ENCODE data around the gene VANGL2.

DNA sequence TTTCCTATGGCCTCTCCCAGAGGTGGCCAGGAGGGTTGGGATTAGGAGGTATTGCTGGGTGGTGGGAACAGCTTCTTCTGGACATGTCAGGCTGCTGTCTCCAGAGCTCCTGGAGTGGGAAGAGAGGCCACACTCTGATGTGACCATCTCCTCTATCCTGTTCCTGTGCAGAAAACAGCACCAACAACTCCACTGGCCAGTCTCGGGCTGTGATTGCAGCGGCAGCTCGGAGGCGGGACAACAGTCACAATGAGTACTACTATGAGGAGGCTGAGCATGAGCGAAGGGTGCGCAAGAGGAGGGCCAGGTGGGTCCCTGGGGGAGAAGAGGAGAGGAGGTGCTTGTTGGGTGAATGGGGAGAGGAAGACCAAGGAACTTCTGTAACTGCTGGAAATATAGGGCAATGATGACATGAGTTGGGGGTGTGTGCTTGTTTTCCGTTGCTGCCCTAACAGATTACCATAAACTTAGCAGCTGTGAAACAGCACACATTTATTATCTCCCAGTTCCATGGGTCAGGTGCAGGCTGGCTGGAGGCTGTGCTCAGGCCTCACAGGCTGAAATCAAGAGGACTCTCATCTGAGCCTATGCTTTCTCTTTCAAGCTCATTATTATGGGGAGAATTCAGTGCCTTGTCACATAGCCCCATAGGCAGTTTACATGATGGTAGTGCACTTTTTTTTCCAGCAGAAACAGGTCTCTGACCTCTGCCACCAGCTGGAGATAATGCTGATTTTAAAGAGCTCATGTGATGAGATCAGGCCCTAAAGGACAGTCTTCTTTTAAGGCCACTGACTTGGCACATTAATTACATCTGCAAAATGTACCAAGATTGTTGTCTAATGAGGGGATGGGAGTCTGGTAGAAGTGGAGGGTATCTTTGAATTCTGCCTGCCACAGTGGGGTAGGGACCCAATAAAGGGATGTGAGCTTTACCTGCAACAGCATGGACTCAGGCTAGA, 20.8 kb downstream of the VANGL2 start:
- TF ChIP-seq POLR2A (IDR thresholded peaks at IDR 0.05) (no peak), POLR2AphosphoS5 (IDR thresholded peaks at IDR 0.05) (no peak), EP300 (IDR thresholded peaks at IDR 0.05; ENCODE audit: low read depth) (no peak)
- TF ChIP-seq, protein P1, sequence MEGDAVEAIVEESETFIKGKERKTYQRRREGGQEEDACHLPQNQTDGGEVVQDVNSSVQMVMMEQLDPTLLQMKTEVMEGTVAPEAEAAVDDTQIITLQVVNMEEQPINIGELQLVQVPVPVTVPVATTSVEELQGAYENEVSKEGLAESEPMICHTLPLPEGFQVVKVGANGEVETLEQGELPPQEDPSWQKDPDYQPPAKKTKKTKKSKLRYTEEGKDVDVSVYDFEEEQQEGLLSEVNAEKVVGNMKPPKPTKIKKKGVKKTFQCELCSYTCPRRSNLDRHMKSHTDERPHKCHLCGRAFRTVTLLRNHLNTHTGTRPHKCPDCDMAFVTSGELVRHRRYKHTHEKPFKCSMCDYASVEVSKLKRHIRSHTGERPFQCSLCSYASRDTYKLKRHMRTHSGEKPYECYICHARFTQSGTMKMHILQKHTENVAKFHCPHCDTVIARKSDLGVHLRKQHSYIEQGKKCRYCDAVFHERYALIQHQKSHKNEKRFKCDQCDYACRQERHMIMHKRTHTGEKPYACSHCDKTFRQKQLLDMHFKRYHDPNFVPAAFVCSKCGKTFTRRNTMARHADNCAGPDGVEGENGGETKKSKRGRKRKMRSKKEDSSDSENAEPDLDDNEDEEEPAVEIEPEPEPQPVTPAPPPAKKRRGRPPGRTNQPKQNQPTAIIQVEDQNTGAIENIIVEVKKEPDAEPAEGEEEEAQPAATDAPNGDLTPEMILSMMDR (IDR thresholded peaks at IDR 0.05): no peak

Data from transverse colon (tissue), 4 donors.